ENCODE data around the gene SAMD4A.

DNA sequence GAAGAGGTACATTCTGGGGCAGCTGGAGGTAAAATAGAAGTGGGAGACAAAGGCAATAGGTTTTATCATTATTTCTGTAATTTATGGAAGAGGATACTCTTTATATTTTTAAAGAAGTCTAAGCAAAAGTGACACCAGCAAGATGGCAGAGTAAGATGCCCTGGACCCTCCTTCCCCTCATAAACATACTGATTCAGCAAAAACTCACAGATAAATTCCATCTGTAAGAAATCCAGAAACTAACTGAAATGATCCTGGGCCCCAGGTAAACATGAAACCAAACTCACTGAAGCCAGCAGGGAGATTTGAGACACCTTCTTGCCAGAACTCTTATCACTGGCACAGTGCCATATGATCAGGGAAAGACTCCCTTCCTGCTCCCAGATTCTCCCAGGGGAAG lies 255.8 kb downstream of the SAMD4A start:
- TF ChIP-seq POLR2A (IDR thresholded peaks at IDR 0.05) (no peak), CTCF (IDR thresholded peaks at IDR 0.05) (no peak), EP300 (IDR thresholded peaks at IDR 0.05; ENCODE audit: low read depth) (no peak), POLR2AphosphoS5 (IDR thresholded peaks at IDR 0.05) (no peak)

Measured in transverse colon (tissue), 4 donors.